Measurements from ENCODE around the gene ZMYND10. TPM values are rescaled to one million over a fixed set of nuclear protein-coding genes. Genes with fewer than 3 reads are reported as not detected.

Gene ZMYND10
- total and polyA plus RNA-seq, 9 of the 15 experiments (the other 6 are each of a cell fraction or from before 2014, with no cell fraction given) = 0.20 to 2.8 (median 0.70) TPM

GRCh38 chr3:50350527-50351322, 5.2 kb upstream of the ZMYND10 start, which contains the start of the genes CYB561D2 and NPRL2 (continued):
- TF ChIP-seq PHF20 (IDR thresholded peaks at IDR 0.05; ENCODE audit: partially characterized antibody) (peak; percentile 70), ZNF609 (CRISPR knock-in tag; IDR thresholded peaks at IDR 0.05; ENCODE audit: borderline replicate concordance) (0 out of 2 replicates have a peak, but pooled peaks have one; percentile 46), HNRNPLL (IDR thresholded peaks at IDR 0.05; ENCODE audit: low read depth, low read length, poor library complexity, severe bottlenecking) (peak; percentile 56), ZBED1 (IDR thresholded peaks at IDR 0.05) (no peak), NFIC (IDR thresholded peaks at IDR 0.05) (no peak), CHD7 (IDR thresholded peaks at IDR 0.05; ENCODE audit: low read depth, low read length) (no peak), PTRF (tag; IDR thresholded peaks at IDR 0.05) (no peak), BCL6 (CRISPR knock-in tag; IDR thresholded peaks at IDR 0.05) (no peak)

Measured in K562 (cell line).